ENCODE data around the gene PPA1. TPM values are rescaled to one million over a fixed set of nuclear protein-coding genes. Genes with fewer than 3 reads are reported as not detected.

Gene PPA1
- total and polyA plus RNA-seq, 2 donors (not counting 3 experiments of a cell fraction or from before 2014, with no cell fraction given), result 63.5 to 140 TPM

GRCh38 chr10:70254778-70255328, 21.6 kb upstream of the PPA1 start:
- no TSS peak for BruUV-seq (replicated peaks)
- H3K9ac ChIP-seq (replicated peaks; ENCODE audit: extremely low read depth, insufficient read depth, low read length), result no peak overlapping the region
- H3K79me2 ChIP-seq (ENCODE audit: control insufficient read depth, insufficient read depth, low read length), result no peaks in the 10 kb centered on the region
- intact Hi-C loops (cut with micrococcal nuclease), result no loop called here
- H3K4me3 ChIP-seq (replicated peaks in 1 of 3; ENCODE audit: insufficient read depth in 1 of 3, low read depth in 1 of 3, low read length in 3 of 3), result no peak overlapping the region
- ChIA-PET CTCF (interaction anchor here (1.2 to 3.5 kb wide), 5 partner anchors 10 to 109 kb away, joined by 3 to 18 read pairs (median 8); no protein-coding TSS in a partner anchor), POLR2A (no interaction called here)
- H3K36me3 ChIP-seq (ENCODE audit: control insufficient read depth in 2 of 2, extremely low read depth in 1 of 2, insufficient read depth in 2 of 2, low read length in 2 of 2), result no peaks in the 10 kb centered on the region
- no peak overlapping the region for H3K27ac ChIP-seq (ENCODE audit: insufficient read depth, low read depth, low read length)
- no peak overlapping the region for H2AFZ ChIP-seq (ENCODE audit: low read depth, low read length)
- no peaks in the 10 kb centered on the region for H3K9me1 ChIP-seq (replicated peaks; ENCODE audit: control insufficient read depth, extremely low read depth, insufficient read depth, low read length)
- H3K4me2 ChIP-seq (ENCODE audit: insufficient read depth, low read length), result no peak overlapping the region
- dilution Hi-C loops (cut with MboI; ENCODE audit: extremely low pct_ligation_motif_present, low sequenced_read_pairs), result no loop called here
- no peaks in the 10 kb centered on the region for H3K9me3 ChIP-seq (replicated peaks; ENCODE audit: control insufficient read depth, insufficient read depth, low read length)
- H3K27me3 ChIP-seq (ENCODE audit: control insufficient read depth in 2 of 2, insufficient read depth in 2 of 2, low read length in 2 of 2), result peaks cover 47 to 68% of the 10 kb centered on the region in 2 experiments
- peaks cover 3% of the 10 kb centered on the region for H3K4me1 ChIP-seq (ENCODE audit: control insufficient read depth, extremely low read depth, insufficient read depth, low read length)
- DNase-seq (ENCODE audit: low read depth, low spot score) (no peak), FAIRE-seq (no peak)
- TF ChIP-seq CTCF (IDR thresholded peaks at IDR 0.05; ENCODE audit: extremely low read depth in 1 of 2, insufficient read depth in 1 of 2, low read depth in 1 of 2, low read length in 2 of 2), result no peak
- no peak for TF ChIP-seq EZH2 (IDR thresholded peaks at IDR 0.05; ENCODE audit: borderline replicate concordance, low read depth, low read length, severe bottlenecking)
- no peak for TF ChIP-seq GATA2 (IDR thresholded peaks at IDR 0.05; ENCODE audit: insufficient read depth, insufficient read length, low read depth, low read length)
- no peak for TF ChIP-seq FOS (IDR thresholded peaks at IDR 0.05; ENCODE audit: borderline replicate concordance, insufficient read depth, low read length)
- no peak for TF ChIP-seq POLR2A (IDR thresholded peaks at IDR 0.05; ENCODE audit: low read depth, low read length)
- TF ChIP-seq, protein P1, sequence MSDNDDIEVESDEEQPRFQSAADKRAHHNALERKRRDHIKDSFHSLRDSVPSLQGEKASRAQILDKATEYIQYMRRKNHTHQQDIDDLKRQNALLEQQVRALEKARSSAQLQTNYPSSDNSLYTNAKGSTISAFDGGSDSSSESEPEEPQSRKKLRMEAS (IDR thresholded peaks at IDR 0.05; ENCODE audit: insufficient read depth, insufficient read length), result no peak
- no peak for TF ChIP-seq JUN (IDR thresholded peaks at IDR 0.05; ENCODE audit: borderline replicate concordance, insufficient read depth, insufficient read length, low read depth)
- TF ChIP-seq POLR2AphosphoS5 (IDR thresholded peaks at IDR 0.05; ENCODE audit: insufficient read depth, low read depth, low read length), result no peak
- TF ChIP-seq MYC (IDR thresholded peaks at IDR 0.05; ENCODE audit: low read depth, low read length), result no peak
- H4K20me1 ChIP-seq (replicated peaks; ENCODE audit: control insufficient read depth, extremely low read depth, insufficient read depth, low read length), result no peaks in the 10 kb centered on the region
